ENCODE results near the gene IRF2BPL.

IRF2BPL gene

DNA sequence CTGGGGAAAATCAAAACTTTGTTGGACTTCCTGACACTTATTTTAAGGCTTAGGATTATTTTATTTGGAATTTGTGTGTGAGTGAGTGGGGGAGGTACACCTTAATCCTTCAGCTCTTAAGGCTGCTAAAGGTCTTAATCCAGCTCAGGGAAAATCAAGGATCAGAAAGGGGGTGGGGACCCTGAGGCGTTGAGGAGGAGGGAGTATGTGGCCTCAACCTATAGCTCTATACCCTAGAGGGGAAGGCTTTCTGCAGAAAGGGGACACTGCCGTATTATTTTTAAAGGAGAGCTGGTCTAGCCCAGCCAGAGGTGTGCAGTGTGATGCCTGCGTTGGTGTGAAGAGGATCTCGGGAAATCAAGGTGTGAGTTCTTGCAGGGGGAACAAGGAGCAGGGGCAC, 20.0 kb downstream of the IRF2BPL start:
- in situ Hi-C loops (cut with HindIII; ENCODE audit: low pct_unique_long_range_greater_than_20kb, low sequenced_read_pairs), result no loop called here
- DNase-seq (ENCODE audit: low read depth in 1 of 2, low spot score in 1 of 2), result no peak
- no peak for TF ChIP-seq JUND (IDR thresholded peaks at IDR 0.05; ENCODE audit: low read depth)

DNA sequence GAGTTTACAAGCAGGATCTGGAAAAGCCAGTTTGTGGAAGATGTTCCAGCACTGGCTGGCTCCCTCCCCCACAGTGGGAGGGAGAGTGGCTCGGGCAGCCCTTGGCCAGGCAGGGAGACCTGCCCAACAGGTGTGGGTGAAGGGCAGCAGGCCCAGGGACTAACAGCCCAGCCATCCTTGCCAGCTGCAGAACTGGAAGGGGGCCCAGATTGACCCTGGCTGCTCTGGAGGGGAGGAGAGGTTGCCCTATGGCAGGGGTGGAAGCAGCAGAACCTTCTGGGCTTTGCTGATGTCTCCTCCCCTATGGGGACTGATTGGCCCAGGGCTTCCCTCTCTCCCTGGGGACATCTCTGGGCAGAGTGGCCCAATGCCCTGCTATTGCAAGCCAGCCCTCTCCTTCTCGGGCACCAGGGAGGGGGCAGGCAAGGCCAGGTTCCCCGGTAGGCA, 20.5 kb downstream of the IRF2BPL start:
- no peak for TF ChIP-seq JUND (IDR thresholded peaks at IDR 0.05; ENCODE audit: low read depth)
- DNase-seq (ENCODE audit: low read depth in 1 of 2, low spot score in 1 of 2), result peak; percentile 81 to 97
- in situ Hi-C loops (cut with HindIII; ENCODE audit: low pct_unique_long_range_greater_than_20kb, low sequenced_read_pairs), result no loop called here

DNA sequence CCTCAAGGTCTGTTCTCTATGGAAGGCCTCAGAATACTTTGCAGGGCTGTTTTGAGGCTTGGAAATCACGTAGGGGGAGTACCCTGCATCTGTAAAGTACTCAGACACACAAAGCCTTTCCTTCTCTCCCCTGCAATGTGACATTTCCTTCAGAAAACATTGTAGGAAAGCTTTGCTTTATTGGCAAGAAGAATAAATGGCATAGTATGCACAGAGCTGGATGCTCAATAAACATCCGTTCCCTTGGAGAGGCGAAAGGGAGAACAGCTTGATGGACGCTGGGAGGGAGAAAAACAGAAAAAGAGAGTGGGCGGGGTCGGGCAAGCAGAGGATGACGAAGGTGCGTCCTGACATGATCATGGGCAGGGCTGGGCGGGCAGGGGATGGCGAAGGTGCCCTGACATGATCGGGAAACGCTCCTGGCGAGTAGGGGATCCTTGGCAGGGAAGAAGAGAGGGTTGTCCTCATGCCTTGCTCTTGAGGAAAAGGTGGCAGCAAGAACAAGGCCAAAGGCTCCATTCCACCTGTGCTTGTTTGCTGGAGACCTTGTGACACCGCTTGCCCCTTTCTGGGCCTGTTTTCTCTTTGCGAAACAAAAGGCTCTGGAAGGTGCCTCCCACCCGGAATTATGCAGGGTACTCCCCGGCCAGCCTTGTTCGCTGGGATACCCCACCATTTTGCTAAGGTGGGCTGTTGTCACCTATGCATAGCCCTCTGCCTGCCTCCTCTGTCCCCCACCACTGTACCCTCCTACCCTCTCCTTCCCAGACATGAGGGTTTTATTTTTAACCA, 21.1 kb downstream of the IRF2BPL start:
- in situ Hi-C loops (cut with HindIII; ENCODE audit: low pct_unique_long_range_greater_than_20kb, low sequenced_read_pairs), result no loop called here
- peak in 1 of 2 experiments; percentile 84 for DNase-seq (ENCODE audit: low read depth in 1 of 2, low spot score in 1 of 2)
- TF ChIP-seq JUND (IDR thresholded peaks at IDR 0.05; ENCODE audit: low read depth), result no peak

DNA sequence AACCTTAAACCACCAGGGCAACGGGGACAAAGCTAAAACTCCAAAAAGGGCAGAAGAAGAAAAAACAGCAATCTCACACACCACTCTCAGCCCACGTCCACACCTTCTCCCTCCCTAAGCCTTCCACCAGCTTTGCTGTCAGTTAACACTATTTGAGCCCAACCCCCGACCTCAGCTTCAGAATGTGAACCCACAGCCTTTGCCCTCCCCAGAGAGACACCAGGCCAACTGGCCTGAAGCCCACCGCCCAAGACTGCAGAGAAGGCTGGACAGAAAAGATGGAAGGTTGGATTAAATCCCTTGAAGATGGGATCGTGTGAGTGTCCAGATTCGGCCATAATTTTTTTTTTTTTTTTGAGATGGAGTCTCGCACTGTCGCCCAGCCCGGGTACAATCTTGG, 22.4 kb downstream of the IRF2BPL start:
- DNase-seq (ENCODE audit: low read depth in 1 of 2, low spot score in 1 of 2), result no peak
- in situ Hi-C loops (cut with HindIII; ENCODE audit: low pct_unique_long_range_greater_than_20kb, low sequenced_read_pairs), result no loop called here
- no peak for TF ChIP-seq JUND (IDR thresholded peaks at IDR 0.05; ENCODE audit: low read depth)

DNA sequence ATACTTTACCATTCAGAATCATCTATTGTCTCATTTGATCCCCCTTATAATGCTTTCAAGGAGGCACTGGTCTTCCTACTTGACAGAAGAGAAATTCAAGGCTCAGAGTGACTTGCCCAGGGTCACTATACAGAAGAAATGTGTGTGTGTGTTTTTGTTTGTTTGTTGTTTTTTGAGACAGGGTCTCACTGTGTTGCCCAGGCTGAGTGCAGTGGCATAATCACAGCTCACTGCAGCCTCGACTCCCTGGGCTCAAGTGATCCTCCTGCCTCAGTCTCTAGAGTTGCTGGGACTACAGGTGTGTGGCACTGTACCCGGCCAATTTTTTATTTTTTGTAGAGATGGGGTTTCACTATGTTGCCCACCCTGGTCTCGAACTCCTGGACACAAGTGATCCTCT, 22.9 kb downstream of the IRF2BPL start:
- no peak for DNase-seq (ENCODE audit: low read depth in 1 of 2, low spot score in 1 of 2)
- TF ChIP-seq JUND (IDR thresholded peaks at IDR 0.05; ENCODE audit: low read depth), result no peak
- in situ Hi-C loops (cut with HindIII; ENCODE audit: low pct_unique_long_range_greater_than_20kb, low sequenced_read_pairs), result no loop called here

DNA sequence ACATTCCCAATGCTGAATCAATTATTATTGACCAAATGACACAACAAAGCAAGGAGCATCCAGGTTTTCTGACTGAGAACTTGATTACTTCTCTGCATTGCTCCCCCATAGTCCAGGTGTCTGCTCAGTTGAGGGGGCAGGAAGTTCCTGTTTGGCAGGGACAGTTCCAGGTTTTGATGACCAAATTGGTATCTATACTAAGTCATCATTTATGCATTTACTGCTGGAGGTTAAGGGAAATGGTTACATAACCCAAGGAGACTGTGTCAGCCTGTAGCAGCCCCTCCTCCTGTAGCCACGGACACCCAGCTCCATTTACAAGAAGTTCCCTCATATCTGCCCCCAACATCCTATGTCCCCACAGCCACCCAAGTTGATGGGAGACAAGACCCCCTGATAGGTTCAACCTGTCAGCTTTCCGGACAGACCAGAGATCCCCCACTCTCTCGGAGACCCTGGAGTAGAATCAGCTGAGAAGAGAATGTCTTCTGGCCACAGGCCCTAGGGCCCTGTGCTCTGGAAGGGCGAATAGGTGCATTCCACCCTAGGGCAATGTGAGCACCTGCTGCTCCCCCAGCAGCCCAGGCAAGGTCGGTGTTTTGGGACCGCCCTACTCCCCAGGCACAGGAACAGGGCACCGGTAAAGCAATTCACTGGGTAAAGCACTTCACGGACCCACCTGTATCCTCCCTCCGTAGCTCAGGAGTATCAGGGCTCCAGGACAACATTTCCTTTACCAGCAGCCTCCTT, 23.6 kb downstream of the IRF2BPL start:
- no peak for TF ChIP-seq JUND (IDR thresholded peaks at IDR 0.05; ENCODE audit: low read depth)
- peak in 1 of 2 experiments; percentile 36 for DNase-seq (ENCODE audit: low read depth in 1 of 2, low spot score in 1 of 2)
- in situ Hi-C loops (cut with HindIII; ENCODE audit: low pct_unique_long_range_greater_than_20kb, low sequenced_read_pairs), result no loop called here

DNA sequence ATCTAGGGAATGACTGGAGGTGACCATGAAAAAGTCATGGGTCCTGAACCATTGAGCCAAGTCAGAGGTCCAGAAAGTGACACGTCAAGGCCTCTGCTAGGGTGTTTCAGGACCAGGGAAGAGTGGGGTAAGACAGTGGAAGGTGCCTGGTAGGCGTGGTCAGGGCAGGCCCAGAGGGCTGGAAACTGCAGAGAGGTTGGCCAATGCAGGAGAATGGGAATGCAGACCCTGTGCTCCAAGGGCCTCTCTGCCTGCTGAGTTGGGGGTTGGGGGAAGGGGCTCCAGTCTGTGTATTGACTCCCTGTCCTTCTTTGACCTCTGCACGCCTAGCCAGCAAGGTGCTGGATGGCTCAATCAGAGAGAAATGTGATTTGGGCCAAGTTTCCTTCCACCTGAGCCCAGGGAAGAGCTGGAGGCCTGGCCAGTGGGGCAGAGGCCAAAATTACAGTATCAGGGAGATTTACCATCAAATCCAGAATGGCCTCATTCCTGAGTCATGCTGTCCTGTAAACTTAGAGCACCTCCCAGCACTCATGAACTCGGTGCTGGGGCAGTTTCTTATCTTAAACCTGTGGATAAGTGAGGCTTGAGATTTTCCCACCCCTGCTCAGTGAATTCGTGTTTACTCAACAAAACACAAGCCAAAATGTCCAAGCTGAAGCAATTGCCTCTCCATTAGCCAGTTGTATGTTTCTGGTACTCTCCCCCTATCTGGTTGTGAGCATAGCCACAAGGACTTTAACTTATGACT, 24.4 kb downstream of the IRF2BPL start:
- in situ Hi-C loops (cut with HindIII; ENCODE audit: low pct_unique_long_range_greater_than_20kb, low sequenced_read_pairs), result no loop called here
- DNase-seq (ENCODE audit: low read depth in 1 of 2, low spot score in 1 of 2), result peak in 1 of 2 experiments; percentile 21
- no peak for TF ChIP-seq JUND (IDR thresholded peaks at IDR 0.05; ENCODE audit: low read depth)

DNA sequence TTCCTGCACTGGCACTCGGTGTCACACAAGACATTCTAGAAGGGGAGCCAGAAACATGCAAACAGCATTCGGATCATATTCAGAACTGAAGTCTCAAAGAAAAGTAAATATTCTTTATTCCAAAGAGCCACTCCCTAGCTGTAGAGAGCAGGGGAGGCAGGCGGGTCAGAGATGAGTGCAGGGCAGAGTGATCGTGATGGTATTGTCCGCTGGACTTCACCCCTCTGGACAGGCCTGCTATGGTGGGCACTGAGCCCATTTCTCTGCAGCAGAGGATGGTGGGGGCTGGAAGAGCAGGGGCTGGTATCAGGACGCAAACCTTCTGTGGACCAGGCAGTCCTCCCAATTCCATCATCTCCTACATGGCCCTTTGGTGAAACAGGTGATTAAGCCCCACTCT, 25.6 kb downstream of the IRF2BPL start:
- in situ Hi-C loops (cut with HindIII; ENCODE audit: low pct_unique_long_range_greater_than_20kb, low sequenced_read_pairs), result no loop called here

DNA sequence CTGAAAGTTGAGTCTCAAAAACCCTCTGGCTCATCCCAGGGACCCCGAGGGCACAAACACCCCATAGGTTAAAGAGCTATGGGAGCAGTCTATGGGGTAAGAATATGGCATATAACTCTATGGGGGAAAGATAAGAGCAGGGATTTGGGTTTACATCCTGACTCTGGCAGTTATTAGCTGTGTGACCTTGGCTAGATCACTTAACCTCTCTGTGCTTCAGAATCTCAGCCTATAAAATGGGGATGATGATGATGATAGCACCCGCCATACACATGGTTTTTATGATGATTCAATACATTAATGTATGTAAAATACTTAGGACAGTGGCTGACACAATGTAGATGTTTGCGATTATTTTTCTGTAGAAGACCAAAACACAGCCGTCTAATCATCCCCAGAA, 26.2 kb downstream of the IRF2BPL start:
- in situ Hi-C loops (cut with HindIII; ENCODE audit: low pct_unique_long_range_greater_than_20kb, low sequenced_read_pairs), result no loop called here
- no peak for DNase-seq (ENCODE audit: low read depth in 1 of 2, low spot score in 1 of 2)
- no peak for TF ChIP-seq JUND (IDR thresholded peaks at IDR 0.05; ENCODE audit: low read depth)

More for the DNA sequence above, 25.6 kb downstream of the IRF2BPL start:
- TF ChIP-seq JUND (IDR thresholded peaks at IDR 0.05; ENCODE audit: low read depth), result no peak
- no peak for DNase-seq (ENCODE audit: low read depth in 1 of 2, low spot score in 1 of 2)

DNA sequence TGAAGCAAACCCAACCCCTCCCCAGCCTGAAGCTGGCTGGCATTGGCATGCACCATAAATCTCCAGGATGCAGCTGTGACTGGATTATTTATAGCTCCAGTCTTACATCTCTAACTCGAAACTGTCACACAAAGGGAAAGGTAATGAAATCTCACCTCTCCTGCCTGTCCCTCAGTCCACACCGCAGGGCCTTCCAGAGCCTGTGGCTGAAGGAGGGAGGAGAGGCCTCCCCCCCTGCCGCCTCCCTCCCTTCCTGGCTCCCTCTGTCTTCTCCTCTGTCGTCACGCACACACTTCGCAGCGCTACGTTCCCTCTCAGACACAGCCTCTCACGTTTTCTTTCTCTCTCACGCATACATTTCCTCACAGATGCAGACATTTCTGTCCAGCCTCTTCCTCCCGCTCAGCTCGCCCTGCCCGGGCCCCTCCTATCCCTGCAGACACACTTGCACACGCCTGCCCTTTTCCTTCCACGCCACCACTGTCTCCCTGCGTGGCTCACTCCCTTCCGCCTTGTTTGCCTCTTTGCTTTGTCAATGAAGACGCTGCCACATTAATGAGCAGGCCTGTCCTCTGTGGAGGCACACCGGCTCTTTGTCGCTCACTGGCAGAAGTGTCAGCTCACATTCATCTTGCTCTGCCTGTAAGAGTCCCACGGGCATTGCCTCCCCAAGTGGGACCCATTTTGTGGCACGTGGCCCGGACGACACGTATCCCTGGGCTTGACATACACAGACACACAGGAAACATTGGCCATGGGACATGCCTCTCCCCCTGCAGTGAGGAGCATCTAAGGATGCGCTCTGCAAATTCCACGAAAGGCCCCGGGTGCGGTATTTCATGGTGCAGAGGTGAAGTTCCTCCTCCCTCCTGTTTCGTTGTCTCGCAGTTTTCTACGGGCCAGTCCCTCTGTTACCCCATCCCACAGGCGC, 27.9 kb downstream of the IRF2BPL start:
- DNase-seq (ENCODE audit: low read depth in 1 of 2, low spot score in 1 of 2), result peak in 1 of 2 experiments; percentile 16
- no peak for TF ChIP-seq JUND (IDR thresholded peaks at IDR 0.05; ENCODE audit: low read depth)
- in situ Hi-C loops (cut with HindIII; ENCODE audit: low pct_unique_long_range_greater_than_20kb, low sequenced_read_pairs), result no loop called here

DNA sequence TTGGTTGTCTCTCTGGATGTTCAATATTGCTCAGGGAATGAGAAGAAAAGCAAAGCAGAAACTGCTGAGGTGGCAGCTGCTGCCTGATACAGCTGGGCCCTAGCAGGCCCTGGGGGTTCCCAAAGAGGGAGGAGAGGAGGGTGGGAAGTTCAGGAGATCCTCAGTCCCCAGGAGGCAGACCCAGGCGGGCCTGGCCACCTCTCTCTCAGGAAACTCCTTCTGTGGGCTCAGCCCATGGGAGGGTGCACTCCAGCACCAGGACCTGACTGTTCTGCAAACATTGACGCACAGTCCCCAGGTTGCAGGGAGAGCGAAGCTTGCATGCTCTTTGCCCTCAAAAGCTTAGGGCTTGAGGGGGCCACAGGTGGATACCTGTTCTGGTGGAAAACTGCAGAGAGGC, 29.6 kb downstream of the IRF2BPL start:
- DNase-seq (ENCODE audit: low read depth in 1 of 2, low spot score in 1 of 2), result no peak
- in situ Hi-C loops (cut with HindIII; ENCODE audit: low pct_unique_long_range_greater_than_20kb, low sequenced_read_pairs), result no loop called here
- no peak for TF ChIP-seq JUND (IDR thresholded peaks at IDR 0.05; ENCODE audit: low read depth)
